Hepatocyte (in vitro differentiated cells): ENCODE measurements around the gene C2CD4A.

Experiments
- EZH2 ChIP-seq: fragments of 200-600 bp; sonication (generic); IDR thresholded peaks from 2 replicates; pipeline ENCODE4 v1.6.1; 2016; ENCODE audit warnings: antibody characterized with exemption, mild to moderate bottlenecking, borderline replicate concordance
- EZH2phosphoT487 ChIP-seq: fragments of 200-600 bp; sonication (generic); IDR thresholded peaks from one replicate; pipeline ENCODE4 v1.6.1; 2018; ENCODE audit warnings: antibody characterized with exemption, mild to moderate bottlenecking, low read depth, moderate library complexity; ENCODE audit not compliant: unreplicated experiment, severe bottlenecking
- TF ChIP-seq, protein P1 (sequence below): fragments of 200-600 bp; sonication (generic); IDR thresholded peaks from 2 replicates; pipeline ENCODE4 v1.5.1; 2016; ENCODE audit warnings: antibody characterized with exemption, mild to moderate bottlenecking; ENCODE audit not compliant: poor library complexity

DNA sequence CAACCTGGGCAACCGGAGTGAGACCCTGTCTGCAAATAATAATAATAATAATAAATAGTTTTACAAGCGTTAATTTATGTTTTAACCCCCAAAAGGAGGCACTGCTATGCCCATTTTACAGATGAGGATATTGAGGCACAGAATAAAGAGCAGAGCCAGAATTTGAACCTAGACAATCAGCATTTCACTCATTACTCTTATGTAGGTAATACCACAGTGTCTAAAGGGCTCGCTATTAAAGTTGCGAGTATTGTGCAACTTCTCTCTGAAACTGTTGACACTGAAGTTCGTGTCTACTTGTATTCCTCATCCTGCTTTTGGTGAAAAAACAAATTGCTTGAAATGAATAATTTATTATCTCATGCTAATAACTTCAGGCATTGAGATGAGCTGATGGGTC is 2.8 kb downstream of the C2CD4A start:
- TF ChIP-seq, protein P1, sequence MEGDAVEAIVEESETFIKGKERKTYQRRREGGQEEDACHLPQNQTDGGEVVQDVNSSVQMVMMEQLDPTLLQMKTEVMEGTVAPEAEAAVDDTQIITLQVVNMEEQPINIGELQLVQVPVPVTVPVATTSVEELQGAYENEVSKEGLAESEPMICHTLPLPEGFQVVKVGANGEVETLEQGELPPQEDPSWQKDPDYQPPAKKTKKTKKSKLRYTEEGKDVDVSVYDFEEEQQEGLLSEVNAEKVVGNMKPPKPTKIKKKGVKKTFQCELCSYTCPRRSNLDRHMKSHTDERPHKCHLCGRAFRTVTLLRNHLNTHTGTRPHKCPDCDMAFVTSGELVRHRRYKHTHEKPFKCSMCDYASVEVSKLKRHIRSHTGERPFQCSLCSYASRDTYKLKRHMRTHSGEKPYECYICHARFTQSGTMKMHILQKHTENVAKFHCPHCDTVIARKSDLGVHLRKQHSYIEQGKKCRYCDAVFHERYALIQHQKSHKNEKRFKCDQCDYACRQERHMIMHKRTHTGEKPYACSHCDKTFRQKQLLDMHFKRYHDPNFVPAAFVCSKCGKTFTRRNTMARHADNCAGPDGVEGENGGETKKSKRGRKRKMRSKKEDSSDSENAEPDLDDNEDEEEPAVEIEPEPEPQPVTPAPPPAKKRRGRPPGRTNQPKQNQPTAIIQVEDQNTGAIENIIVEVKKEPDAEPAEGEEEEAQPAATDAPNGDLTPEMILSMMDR = no peak
- TF ChIP-seq EZH2 (no peak), EZH2phosphoT487 (no peak)
